ENCODE results near the gene KLHL40.

DNA sequence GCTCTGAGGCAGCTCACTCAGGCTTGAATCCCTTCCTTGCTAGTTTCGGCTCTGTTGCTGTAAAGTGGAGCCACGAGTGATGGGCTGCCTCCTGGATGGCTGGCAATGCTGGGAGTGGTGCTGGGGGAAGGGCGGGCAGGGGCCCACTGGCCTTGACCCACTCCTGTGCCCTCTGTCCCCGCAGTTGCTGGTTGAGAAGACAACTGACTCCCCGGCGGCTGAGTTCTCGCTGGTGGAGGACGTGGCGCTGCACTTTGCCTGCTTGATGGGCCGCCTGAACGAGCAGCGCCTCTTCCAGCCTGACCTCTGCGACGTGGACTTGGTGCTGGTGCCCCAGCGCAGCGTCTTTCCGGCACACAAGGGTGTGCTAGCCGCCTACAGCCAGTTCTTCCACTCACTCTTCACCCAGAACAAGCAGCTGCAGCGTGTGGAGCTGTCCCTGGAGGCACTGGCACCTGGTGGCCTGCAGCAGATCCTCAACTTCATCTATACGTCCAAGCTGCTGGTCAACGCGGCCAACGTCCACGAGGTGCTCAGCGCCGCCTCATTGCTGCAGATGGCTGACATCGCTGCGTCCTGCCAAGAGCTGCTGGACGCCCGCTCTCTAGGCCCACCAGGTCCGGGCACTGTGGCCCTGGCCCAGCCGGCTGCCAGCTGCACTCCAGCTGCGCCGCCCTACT is 27.1 kb upstream of the KLHL40 start:
- TF ChIP-seq CTCF (optimal IDR thresholded peaks at IDR 0.05 in 1 of 3, IDR thresholded peaks at IDR 0.05 in 1 of 3, conservative IDR thresholded peaks at IDR 0.05 in 1 of 3; ENCODE audit: extremely low read depth in 1 of 3, insufficient read depth in 2 of 3, low read length in 3 of 3) (no peak), EZH2 (IDR thresholded peaks at IDR 0.05; ENCODE audit: low read length) (no peak)
